Inferior parietal cortex (tissue), 1 donor: Measurements from ENCODE around the gene SLC66A1.
"Not testable (repeated sequence)": the region's sequence is repeated elsewhere in the genome, so short reads cannot be mapped to it uniquely, and the experiment has no call there.

ENCODE experiments used
- DNase-seq: peaks from one replicate; pipeline ENCODE4 v3.0.0-alpha.2; 2016; ENCODE audit errors: extremely low spot score

SLC66A1 gene

DNA sequence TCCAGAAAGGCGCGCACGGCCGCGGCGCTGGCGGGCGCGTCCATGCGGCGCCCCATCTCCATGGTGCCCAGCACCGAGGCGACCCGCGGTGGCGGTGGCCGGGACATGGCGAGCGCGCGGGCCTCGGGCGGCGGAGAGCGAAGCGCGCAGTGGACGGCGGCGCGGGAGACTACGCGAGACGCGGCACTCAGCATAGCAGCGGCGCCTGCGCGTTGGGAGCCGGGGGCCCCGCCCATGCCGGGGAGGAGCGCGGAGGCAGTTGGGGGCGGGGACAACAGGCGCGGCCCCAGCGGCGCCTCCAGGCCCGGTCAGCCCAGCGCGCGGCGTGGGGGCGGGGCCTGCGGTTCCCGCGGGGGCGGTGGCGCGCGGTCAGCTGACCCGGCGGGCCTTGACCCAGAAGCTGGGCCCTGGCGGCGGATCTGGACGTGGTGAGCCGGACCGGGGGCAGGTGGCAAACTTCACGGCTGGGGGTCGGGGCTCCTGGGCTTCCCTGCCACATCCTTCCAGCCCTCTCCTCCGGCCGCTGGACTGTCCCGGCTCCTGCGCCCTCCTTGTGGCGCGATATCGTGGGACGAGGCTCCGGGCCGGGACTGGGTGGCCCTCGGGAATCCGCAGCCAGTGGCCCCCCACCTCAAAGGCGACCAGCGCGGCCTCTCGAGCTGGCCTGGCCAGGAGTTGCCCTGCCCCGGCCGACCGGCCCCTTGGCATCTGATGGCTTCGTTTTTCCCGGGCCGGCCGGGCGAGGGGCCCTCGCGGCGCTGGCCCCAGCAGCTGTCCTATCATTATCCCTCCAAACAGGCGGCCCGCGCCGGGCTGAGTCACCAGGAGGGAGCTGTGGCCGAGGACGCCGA is at the start of gene SLC66A1, which contains the start of gene AKR7A2:
Gene SLC66A1, plus strand, starts transcription at position 396 of the 851 bp plus-strand sequence. CDS start 5,352 bp downstream, outside the sequence.
Gene AKR7A2, minus strand, starts transcription at position 214 of the 851 bp plus-strand sequence. Its CDS starts 20 bp downstream, at position 194.
- peak; percentile 91 for DNase-seq

DNA sequence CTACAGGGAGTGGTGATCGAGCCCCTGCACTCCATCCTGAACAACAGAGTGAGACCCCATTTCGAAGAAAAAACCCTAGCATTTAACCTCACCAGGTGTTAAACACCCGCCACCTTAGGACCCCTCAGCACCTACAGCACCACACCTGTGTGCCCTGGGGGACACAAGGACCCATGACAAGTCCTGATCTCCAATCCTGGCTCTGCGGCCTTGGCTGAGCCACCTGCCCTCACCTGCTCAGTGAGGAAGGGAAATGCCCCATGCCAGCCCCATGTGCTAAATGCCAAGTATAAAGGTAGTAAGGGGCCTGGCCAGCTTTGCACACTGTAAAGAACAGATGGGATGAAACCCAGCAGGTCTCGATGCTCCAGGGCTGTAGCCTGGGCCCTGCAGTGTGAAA is 49.4 kb upstream of the SLC66A1 start:
- DNase-seq = no peak

GRCh38 chr1:19268445-19268844 is 43.7 kb upstream of the SLC66A1 start:
- no peak for DNase-seq

DNA sequence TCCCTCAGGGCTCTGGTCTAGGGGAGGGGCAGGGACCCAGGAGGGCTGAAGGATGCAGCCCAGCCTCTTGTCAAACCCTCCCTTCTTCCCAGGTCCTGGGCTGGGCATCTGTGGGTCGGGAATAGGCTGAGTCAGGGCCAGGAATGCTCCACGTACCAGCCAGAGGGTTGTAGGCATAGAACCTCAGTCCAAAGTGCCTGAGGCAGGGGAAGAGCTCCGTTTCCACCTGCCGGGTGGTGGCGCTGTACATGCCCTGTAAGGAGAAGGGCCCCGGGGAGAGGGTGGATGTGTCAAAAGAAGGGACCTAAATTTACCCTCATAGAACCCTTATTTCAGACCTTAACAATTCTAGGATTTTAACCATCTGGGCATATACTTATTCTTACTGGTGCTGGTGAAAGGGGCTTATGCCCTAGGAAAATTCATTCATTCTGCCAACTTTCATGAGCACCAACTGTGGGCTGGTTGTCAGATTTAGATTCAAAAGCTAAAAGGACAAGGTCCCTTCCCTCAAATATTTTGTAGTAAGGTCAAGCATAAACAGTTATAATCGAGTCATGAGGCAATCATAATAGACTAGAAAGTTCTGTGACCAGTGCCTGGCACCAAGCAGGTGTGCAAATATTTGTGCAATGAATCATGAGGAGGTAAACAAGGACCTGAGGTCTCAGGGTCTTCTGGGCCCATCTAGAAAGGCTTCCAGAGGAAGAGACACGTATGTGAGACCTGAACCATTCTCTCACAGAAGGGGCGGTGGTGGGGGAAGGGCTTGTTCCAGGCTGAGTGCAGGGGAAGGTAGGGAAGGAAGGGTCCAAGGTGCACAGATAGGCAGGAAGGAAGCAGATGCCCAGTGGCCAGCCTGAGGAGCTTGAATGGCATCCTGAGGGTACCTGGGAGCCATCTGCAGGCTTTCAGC is 42.4 kb upstream of the SLC66A1 start:
- DNase-seq = not testable (repeated sequence)

- DNase-seq = not testable (repeated sequence)
Observed at GRCh38 chr1:19270343-19270730, 41.8 kb upstream of the SLC66A1 start.

DNA sequence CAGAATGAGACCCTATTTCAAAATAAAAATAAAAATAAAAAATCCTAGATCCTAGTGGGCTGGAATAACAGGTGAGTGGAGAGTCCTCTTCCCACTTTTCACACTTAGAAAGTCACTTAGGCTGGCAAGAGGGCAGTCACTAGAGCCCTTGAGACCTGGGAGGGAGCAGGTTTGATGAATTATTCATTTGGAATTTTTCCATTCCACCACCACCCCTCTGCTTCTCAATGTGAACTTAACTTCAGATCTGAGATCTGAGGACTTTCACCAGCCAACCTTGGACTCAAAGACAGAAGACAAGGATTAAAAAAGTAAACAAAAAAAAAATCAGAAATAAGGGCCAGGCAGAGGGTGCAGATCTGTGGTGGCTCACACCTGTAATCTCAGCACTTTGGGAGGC is 40.1 kb upstream of the SLC66A1 start:
- no peak for DNase-seq

DNA sequence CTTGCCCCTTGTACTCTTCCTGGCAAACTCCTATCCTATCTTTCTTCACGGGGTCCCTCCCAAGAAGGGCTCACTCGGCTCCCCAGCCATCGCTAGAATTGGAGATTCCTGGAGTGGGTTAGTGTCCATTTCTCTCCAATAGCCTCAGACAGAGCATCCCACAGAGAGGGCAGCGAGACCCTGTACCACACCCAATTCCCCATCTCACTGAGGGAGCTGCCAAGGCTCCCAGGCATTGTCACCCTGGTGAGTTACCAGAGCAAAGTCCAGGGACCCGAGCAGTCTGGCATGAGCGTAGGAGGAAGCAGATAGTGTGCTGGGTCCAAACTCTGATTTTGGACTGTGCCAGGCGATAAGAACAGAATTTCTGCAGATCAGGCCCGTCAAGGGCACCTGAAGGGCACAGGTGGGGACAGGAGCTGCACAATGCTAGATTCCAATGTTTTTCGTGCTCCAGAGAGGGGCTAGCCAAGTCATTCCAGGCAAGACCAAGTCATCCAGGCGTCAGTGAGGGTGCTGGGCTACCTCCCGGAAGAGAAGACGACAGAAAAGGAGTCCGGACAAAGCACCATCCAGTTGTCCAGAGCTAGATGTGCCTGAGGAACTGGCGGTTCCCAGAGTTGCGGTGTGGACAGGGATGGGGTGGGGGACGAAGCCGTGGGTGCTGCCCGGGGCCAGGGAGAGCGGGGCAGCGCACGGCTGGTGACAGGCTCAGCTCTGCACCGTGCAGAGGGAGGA is 38.9 kb upstream of the SLC66A1 start:
- no peak for DNase-seq

GRCh38 chr1:19273844-19274531 is 38.1 kb upstream of the SLC66A1 start:
- DNase-seq = not testable (repeated sequence)

DNA sequence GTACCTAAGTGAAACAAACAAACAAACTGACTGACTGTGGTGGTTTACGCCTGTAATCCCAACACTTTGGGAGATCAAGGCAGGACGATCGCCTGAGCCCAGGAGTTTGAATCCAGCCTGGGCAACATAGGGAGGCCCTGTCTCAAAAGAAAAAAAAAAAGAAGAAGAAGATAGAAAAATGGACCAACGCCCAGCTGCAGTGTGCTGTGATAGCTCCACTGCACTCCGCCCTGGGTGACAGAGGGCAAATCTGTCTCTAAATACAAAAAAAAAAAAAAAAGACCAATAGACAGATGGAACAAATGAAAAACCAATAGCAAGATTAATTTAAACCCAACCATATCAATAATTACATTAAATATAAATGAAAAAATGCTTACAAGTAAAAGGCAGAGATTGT is 37.5 kb upstream of the SLC66A1 start:
- no peak for DNase-seq

DNA sequence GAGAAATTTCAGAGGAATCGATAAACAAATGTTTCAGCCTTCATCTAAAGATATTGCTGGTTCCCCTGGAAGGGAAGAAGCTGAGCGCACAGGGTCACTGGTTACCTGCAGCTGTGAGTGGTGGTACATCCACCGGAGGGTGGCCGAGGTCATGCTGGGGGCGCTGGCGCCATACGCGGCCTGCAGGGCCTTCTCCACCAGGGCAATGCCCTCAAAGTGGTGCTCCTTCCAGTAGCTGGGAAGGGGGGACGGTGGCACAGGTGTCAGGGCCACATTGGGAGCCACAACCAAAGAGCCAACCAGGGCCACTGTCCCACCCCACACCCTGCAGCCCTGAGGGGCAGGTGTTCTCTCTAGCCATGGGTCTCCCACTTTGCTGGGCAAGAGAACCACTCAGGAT is 28.2 kb upstream of the SLC66A1 start:
- DNase-seq = no peak

DNA sequence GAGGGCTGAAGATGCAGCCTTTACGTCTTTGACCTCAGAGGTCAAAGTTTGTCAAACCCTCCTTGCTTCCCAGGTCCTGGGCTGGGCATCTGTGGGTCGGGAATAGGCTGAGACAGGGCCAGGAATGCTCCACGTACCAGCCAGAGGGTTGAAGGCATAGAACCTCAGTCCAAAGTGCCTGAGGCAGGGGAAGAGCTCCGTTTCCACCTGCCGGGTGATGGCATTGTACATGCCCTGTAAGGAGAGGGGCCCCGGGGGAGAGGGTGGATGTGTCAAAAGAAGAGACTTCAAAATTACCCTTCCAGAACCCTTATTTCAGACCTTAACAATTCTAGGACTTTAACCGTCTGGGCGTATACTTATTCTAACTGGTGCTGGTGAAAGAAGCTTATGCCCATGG is 27.2 kb upstream of the SLC66A1 start:
- DNase-seq = no peak

- not testable (repeated sequence) for DNase-seq
Observed at GRCh38 chr1:19285366-19285765, 26.8 kb upstream of the SLC66A1 start.

DNA sequence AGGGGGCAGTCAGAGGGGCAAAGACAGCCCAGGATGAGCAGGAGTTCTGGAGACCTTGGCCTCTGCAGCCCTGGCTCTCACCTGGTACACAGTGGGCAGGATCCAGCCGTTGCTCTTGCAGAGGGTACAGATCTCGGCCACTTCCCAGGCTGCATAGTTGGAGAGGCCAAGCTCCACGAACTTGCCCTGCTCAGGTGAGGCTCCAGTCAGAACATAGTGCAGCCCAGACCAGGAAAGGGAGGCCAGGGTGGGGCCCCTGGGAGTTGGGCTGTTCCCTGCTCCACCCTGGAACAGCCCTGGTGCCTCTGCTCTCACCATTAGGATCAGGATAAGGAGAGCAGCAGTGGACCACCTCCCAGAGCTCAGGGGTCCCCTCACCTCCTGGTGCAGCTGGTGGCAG is 26.3 kb upstream of the SLC66A1 start:
- DNase-seq = not testable (repeated sequence)

GRCh38 chr1:19287436-19288185 is 24.5 kb upstream of the SLC66A1 start:
- DNase-seq = no peak

DNA sequence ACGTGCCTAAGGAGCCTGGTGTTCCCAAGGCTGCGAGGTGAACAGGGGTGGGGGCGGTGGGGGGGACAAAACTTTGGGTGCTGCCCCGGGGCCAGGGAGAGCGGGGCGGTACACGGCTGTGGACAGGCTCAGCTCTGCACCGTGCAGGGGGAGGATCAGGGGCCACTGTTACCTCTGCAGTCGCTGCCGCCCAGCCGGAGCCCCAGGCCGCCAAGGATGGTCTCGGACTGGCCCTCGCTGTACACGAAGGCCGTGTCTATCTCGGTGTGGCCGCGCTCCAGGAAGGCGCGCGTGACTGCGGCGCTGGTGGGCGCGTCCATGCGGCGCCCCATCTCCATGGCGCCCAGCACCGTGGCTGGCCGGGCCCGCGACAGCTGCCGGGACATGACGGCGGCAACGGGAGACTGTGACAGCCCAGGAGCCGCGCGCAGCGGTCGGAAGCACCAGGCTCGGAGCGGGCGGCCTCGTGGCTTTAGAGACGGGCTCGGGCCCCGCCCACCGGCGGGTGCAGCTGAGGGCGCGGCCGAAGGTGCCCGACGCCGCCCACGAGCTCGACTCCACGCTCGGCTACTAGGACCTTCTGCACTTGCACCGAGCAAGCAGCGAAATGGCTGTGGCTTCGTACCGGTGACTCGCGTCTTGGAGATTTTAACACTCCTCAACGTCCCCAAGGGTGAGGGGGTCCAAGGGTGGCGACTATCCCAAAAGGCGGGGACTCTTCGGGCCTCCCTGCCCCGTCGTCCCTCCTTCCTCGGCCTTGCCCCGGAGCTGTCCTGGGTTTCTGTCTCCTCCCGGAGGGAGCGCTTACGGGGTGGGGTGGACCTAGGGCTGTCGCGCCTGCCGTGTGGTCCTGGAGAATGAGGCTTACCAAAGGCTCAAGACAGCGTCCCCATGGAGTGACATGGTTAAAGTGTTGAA is 23.5 kb upstream of the SLC66A1 start, which contains the start of gene AKR7A3:
Gene AKR7A3, minus strand, starts transcription at position 447 of the 918 bp plus-strand sequence. Its CDS starts 61 bp downstream, at position 386.
- not testable (repeated sequence) for DNase-seq

DNA sequence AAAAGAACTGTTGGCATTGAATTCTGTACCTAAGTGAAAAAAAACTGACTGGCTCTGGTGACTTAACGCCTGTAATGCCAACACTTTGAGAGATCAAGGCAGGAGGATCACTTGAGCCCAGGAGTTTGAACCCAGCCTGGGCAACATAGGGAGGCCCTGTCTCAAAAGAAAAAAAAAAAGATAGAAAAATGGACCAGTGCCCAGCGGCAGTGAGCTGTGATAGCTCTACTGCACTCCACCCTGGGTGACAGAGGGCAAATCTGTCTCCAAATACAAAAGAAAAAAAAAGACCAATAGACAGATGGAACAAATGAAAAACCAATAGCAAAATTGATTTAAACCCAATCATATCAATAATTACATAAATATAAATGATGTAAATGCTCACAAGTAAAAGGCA is 22.9 kb upstream of the SLC66A1 start:
- no peak for DNase-seq

- DNase-seq = no peak
Observed at GRCh38 chr1:19294638-19295037, 17.5 kb upstream of the SLC66A1 start.

DNA sequence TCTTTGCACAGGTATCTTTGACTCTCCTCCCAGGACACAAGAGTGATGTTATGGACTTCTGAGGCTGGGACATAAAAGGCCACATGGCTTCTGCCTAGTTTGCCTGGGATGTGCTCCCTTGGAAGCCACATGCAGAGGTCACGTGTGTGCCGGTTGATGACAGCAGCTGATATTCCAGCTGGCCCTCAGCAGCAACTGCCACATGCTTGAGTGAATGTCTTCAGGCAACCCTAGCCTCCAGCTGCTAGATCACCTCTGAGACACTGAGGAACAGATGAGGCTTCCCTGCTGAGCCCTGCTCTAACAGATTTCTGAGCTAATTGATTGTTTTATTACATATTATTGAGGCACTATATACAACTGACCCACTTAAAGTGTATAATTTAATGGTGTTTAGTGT is 11.9 kb upstream of the SLC66A1 start:
- no peak for DNase-seq

- not testable (repeated sequence) for DNase-seq
Observed at GRCh38 chr1:19304081-19304480, 8.0 kb upstream of the SLC66A1 start.
